Testis (tissue), 3 donors: Measurements from ENCODE around the gene FRMD3. TPM values are rescaled to one million over a fixed set of nuclear protein-coding genes. Genes with fewer than 3 reads are reported as not detected.

Experiments used
- DNase-seq: peaks from one replicate; pipeline ENCODE4 v3.0.0-alpha.2; 2019
- H3K27ac ChIP-seq, 2 donors: fragments of 200-600 bp; sonication (generic); one replicate each; pipeline ENCODE4 v1.5.1; 2019
- H3K27me3 ChIP-seq: fragments of 200-600 bp; sonication (generic); one replicate; pipeline ENCODE4 v1.5.1; 2019
- H3K36me3 ChIP-seq: fragments of 200-600 bp; sonication (generic); one replicate; pipeline ENCODE4 v1.5.1; 2017; ENCODE audit warnings: low read depth; ENCODE audit errors: missing control alignments
- H3K4me1 ChIP-seq: fragments of 200-600 bp; sonication (generic); one replicate; pipeline ENCODE4 v1.5.1; 2019
- H3K4me3 ChIP-seq, 2 donors: fragments of 200-600 bp; sonication (generic); one replicate each; pipeline ENCODE4 v1.5.1; 2017 to 2019
- H3K9me3 ChIP-seq: fragments of 200-600 bp; sonication (generic); one replicate; pipeline ENCODE4 v1.5.1; 2017
- CTCF ChIP-seq, 3 experiments: fragments of 450-650 bp in 2 of 3; fragments of 200-600 bp in 1 of 3; sonication (generic) in 1 of 3; IDR thresholded peaks; one replicate each; pipeline ENCODE4 v1.5.1; 2016 to 2019; ENCODE audit warnings: antibody characterized with exemption in 3 of 3, mild to moderate bottlenecking in 2 of 3, moderate library complexity in 1 of 3
- POLR2A ChIP-seq: fragments of 450-650 bp; IDR thresholded peaks from one replicate; pipeline ENCODE4 v1.6.1; 2017; ENCODE audit warnings: antibody characterized with exemption, mild to moderate bottlenecking, moderate library complexity
- WGBS, 2 donors: methylation state at CpG; one replicate each; pipeline ENCODE4 v1.1.5; 2018; 5-methylcytosine and 5-hydroxymethylcytosine counted together
- intact Hi-C: fragments of 100-400 bp; cut with DNase I; formaldehyde crosslinking; loops from one replicate; pipeline ENCODE4 v1.15.1; 2023; ENCODE audit warnings: low total_unique reads
- polyA plus RNA-seq: library from polyadenylated mRNA; stranded (reverse); fragments of 350-450 nt; fragmentation: Illumina TruSeq; extraction: RNeasy Lipid Tissue Mini Kit (QIAGEN cat#74804); gene quantifications from one replicate; pipeline ENCODE4 v1.2.3, GENCODE V29; 2014; ENCODE audit warnings: low read depth, low replicate concordance; ENCODE audit not compliant: insufficient read depth
- total RNA-seq, 2 donors: library from RNA; depleted of rRNA; stranded (reverse); fragments of >200 nt; gene quantifications; one replicate each; pipeline ENCODE4 v1.2.3, GENCODE V29; 2016

The FRMD3 gene
- total and polyA plus RNA-seq, 3 donors from 2014 or later = 5.5 to 16.2 (median 12.5) TPM

- H3K4me3 ChIP-seq = no peak overlapping the region
- DNase-seq = no peak
- TF ChIP-seq POLR2A (no peak), CTCF (IDR thresholded peaks at IDR 0.05) (no peak)
- WGBS, 2 donors = 91 to 93% methylated on average over 8 of the region's 8 CpGs
- H3K4me1 ChIP-seq = peaks cover 9% of the 10 kb centered on the region
- intact Hi-C loops = no loop called here
- H3K9me3 ChIP-seq = no peaks in the 10 kb centered on the region
- no peaks in the 10 kb centered on the region for H3K27me3 ChIP-seq
- H3K36me3 ChIP-seq = no peaks in the 10 kb centered on the region
- H3K27ac ChIP-seq = no peak overlapping the region
Measured at GRCh38 chr9:83447351-83447750, 90.8 kb downstream of the FRMD3 start.

- DNase-seq = no peak
- TF ChIP-seq POLR2A (no peak), CTCF (IDR thresholded peaks at IDR 0.05) (no peak)
- Histone ChIP-seq H3K4me1 (peaks cover 21% of the 10 kb centered on the region), H3K27me3 (no peaks in the 10 kb centered on the region), H3K27ac (no peak overlapping the region), H3K9me3 (no peaks in the 10 kb centered on the region), H3K36me3 (no peaks in the 10 kb centered on the region), H3K4me3 (no peak overlapping the region)
- WGBS, 2 donors = 67 to 88% methylated on average over 1 to 6 of the region's 6 CpGs
- intact Hi-C loops = no loop called here
Measured at GRCh38 chr9:83445703-83446265, 92.4 kb downstream of the FRMD3 start.

- peak; percentile 45 for DNase-seq
- no peaks in the 10 kb centered on the region for H3K36me3 ChIP-seq
- 40 to 45% methylated on average over 4 of the region's 4 CpGs for WGBS, 2 donors
- no peaks in the 10 kb centered on the region for H3K27me3 ChIP-seq
- TF ChIP-seq POLR2A = no peak
- TF ChIP-seq CTCF (IDR thresholded peaks at IDR 0.05) = no peak
- H3K4me3 ChIP-seq = no peak overlapping the region
- intact Hi-C loops = no loop called here
- H3K27ac ChIP-seq = no peak overlapping the region
- peaks cover 28% of the 10 kb centered on the region for H3K4me1 ChIP-seq
- no peaks in the 10 kb centered on the region for H3K9me3 ChIP-seq
Measured at GRCh38 chr9:83444110-83444509, 94.1 kb downstream of the FRMD3 start.

GRCh38 chr9:83441390-83441789, 96.8 kb downstream of the FRMD3 start:
- peaks cover 24% of the 10 kb centered on the region for H3K4me1 ChIP-seq

More at GRCh38 chr9:83441390-83441789, 96.8 kb downstream of the FRMD3 start:
- no peaks in the 10 kb centered on the region for H3K27me3 ChIP-seq
- H3K36me3 ChIP-seq = no peaks in the 10 kb centered on the region
- intact Hi-C loops = no loop called here
- H3K9me3 ChIP-seq = no peaks in the 10 kb centered on the region
- peak overlapping the region in 1 of 2 donors; percentile 1 for H3K27ac ChIP-seq
- 31 to 41% methylated on average over 3 of the region's 3 CpGs for WGBS, 2 donors
- DNase-seq = no peak
- H3K4me3 ChIP-seq = no peak overlapping the region
- TF ChIP-seq POLR2A = no peak
- TF ChIP-seq CTCF (IDR thresholded peaks at IDR 0.05) = no peak
